ENCODE measurements around the gene CRY1. TPM values are rescaled to one million over a fixed set of nuclear protein-coding genes. Genes with fewer than 3 reads are reported as not detected.

Gene CRY1
- total RNA-seq, 1 experiment from 2014 or later: 47.4 TPM

Other genes with a start within 250 kb of the CRY1 start
- 44.2 and 44.4 TPM in 2 replicates for gene TMEM263, start 137.6 kb downstream of the CRY1 start, total RNA-seq (2014; rRNA removed; shearing (Covaris generic))
- 16.3 and 16.8 TPM in 2 replicates for gene MTERF2, start 106.4 kb downstream of the CRY1 start, total RNA-seq (2014; rRNA removed; shearing (Covaris generic))

Data from NCI-H460 (cell line).